GM12801 (cell line): ENCODE measurements around the gene GFRA1.

Experiments
- CTCF ChIP-seq: IDR thresholded peaks from one replicate; pipeline ENCODE4 v1.5.1; 2011; ENCODE audit warnings: control low read depth; ENCODE audit not compliant: insufficient read length; ENCODE audit errors: extremely low read depth

The GFRA1 gene

GRCh38 chr10:116071453-116072148, 201.4 kb downstream of the GFRA1 start:
- TF ChIP-seq CTCF: no peak

- TF ChIP-seq CTCF: no peak
These were observed 202.2 kb downstream of the GFRA1 start for GRCh38 chr10:116070743-116071320.

GRCh38 chr10:116069856-116070255, 203.2 kb downstream of the GFRA1 start:
- TF ChIP-seq CTCF: no peak

- TF ChIP-seq CTCF: no peak
These were observed 205.2 kb downstream of the GFRA1 start for GRCh38 chr10:116067825-116068224.

GRCh38 chr10:116063107-116063506, 209.9 kb downstream of the GFRA1 start:
- TF ChIP-seq CTCF: no peak

- TF ChIP-seq CTCF: no peak
These were observed 212.1 kb downstream of the GFRA1 start for GRCh38 chr10:116060864-116061263.

GRCh38 chr10:116059320-116059719, 213.7 kb downstream of the GFRA1 start:
- no peak for TF ChIP-seq CTCF
